D721Med (cell line): ENCODE data around the gene PDSS2.

ENCODE experiments used
- DNase-seq: peaks from one replicate; pipeline ENCODE4 v3.0.0; 2011; ENCODE audit warnings: low spot score; ENCODE audit not compliant: insufficient read length
- FAIRE-seq: peaks from 2 replicates; lab custom pipeline; 2011; peaks lifted over from hg19 to GRCh38; lab: Jason Lieb, UNC
- TF ChIP-seq, protein P1 (sequence below): IDR thresholded peaks from 2 replicates; pipeline ENCODE4 v1.5.1; 2012; ENCODE audit warnings: mild to moderate bottlenecking, control low read depth; ENCODE audit not compliant: insufficient read depth; ENCODE audit errors: missing control alignments

PDSS2 gene

DNA sequence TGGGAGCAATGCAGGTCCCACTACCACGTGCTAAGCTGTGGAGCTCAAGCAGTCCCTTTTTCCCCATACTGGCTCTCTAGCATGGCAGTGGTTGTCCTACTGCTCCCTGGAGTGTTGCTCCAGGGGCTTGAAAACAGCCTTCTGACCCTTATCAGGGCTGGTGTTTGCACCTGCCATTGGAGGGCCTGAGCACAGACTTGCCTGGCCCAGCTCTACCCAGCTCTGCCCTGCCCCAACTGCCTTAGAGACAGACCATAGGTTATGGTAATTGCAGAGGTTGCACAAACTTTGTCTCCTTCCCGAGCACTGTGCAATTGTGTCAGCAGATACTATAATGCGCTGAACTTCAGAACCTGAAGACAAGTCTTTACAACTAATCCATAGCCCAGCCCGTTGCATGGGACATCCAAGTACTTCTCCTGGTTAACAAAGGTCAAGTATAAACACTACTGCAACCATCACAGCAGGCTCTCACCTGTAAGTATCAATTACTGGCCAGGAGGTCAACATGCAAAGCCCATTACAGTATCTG, 58.7 kb downstream of the PDSS2 start:
- FAIRE-seq (no peak), DNase-seq (no peak)
- TF ChIP-seq, protein P1, sequence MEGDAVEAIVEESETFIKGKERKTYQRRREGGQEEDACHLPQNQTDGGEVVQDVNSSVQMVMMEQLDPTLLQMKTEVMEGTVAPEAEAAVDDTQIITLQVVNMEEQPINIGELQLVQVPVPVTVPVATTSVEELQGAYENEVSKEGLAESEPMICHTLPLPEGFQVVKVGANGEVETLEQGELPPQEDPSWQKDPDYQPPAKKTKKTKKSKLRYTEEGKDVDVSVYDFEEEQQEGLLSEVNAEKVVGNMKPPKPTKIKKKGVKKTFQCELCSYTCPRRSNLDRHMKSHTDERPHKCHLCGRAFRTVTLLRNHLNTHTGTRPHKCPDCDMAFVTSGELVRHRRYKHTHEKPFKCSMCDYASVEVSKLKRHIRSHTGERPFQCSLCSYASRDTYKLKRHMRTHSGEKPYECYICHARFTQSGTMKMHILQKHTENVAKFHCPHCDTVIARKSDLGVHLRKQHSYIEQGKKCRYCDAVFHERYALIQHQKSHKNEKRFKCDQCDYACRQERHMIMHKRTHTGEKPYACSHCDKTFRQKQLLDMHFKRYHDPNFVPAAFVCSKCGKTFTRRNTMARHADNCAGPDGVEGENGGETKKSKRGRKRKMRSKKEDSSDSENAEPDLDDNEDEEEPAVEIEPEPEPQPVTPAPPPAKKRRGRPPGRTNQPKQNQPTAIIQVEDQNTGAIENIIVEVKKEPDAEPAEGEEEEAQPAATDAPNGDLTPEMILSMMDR = no peak

DNA sequence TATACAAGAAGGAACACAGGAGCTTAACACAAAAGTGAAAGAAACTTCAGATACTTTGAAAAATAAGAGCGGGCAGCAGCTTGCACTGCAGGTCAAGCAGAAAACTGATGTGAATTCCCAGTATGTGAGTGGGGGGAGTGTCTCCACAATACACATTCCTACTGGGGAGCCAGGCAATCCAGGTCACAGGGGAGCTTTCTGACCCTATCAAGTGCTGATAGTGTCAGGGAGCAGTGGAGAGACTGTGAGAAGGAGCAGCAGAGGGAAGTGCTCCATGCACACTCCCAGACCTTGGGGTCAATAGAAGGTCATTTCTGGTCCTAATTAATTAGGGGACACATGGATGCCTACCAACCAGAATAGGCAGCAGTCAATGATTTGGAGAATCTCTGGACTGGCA, 59.4 kb downstream of the PDSS2 start:
- TF ChIP-seq, protein P1 = no peak
- DNase-seq = no peak
- no peak for FAIRE-seq

DNA sequence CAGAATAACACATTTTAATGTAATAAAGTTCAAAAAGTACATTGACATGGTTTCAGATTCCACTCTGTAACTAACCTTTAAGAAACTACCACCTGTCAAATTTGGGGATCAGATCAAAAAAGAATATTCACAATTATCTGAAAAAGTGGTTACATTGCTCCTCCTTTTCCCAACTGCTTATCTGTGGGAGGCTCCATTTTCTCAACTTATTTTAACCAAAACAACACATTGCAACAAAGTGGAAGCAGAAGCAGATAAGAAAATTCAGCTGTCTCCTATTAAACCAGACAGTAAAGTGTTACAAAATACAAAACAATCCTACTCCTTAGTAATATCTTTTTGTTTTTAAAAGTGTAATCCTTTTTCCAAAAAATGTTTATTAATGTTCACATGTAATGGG, 61.4 kb downstream of the PDSS2 start:
- DNase-seq (no peak), FAIRE-seq (no peak)
- TF ChIP-seq, protein P1 = no peak

DNA sequence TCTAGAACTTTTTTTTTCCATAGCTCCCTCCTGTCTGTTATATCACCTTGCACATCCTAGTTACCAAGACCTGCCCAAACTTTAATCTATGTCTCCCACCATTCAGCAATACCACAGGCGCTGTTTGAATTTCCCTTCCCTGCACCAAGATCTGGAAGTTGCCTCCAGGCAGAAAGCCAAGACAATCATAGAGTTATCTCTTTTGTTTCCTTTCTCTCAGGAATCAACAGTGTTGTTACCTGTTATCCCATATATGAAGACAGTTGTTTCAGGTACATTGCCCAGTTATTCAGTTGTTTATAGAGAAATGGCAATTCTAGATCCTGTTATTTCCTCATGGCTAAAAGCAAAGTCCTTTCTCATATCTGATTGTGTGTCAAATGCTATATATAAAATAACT, 63.2 kb downstream of the PDSS2 start:
- no peak for DNase-seq
- no peak for FAIRE-seq
- TF ChIP-seq, protein P1 = no peak

DNA sequence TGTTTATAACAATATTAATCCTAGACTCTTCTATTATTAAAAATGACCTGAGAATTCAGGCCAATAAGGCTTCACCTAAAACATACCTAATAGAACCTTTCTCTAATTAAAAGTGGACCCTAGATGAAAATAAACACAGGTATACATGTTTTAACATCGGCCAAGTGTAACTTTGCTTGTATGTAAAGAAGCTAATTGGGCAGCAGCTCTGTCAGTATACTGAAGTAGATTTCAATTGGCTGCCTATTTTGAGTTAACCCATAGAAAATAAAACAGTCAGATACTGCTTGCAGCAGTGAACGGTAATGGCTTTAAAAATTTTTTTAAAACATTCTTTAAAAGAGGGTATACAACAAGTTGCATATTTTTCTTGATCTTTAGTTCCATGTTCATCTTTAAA, 67.3 kb downstream of the PDSS2 start:
- DNase-seq (no peak), FAIRE-seq (no peak)
- TF ChIP-seq, protein P1 = no peak

DNA sequence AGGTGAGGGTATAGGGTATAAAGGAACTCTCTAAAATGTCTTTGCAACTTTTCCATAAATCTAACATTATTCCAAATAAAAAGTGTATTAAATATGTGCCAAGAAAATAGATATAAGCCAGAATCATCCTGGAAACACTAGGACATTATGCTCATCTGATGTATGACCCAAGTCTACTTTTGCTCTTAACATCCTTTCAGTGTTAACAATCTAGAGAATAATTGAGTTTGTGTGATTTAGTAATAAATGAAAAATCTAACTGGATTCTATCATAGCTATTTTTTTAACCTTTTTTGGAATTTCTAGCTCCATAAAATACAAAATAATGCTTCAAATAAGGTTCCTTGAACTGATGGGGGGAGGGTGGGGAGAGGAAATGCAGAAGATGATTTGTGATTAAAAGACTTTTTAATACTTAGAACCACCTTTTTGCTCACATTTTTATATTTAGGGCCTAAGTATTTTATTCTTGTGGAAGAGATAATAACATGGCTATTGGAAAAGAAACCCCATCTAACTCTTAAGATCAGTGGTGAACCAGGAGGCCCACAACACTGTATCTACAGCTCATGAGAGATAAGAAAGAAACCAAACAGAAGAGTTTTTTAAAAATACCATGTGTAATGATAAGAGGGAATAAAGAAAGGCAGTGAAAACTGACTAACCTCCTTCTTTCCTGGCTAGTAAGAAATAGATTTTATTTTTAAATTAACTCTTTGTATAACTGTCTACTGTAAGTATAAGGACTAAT, 68.5 kb downstream of the PDSS2 start:
- no peak for DNase-seq
- FAIRE-seq = no peak
- TF ChIP-seq, protein P1 = no peak

DNA sequence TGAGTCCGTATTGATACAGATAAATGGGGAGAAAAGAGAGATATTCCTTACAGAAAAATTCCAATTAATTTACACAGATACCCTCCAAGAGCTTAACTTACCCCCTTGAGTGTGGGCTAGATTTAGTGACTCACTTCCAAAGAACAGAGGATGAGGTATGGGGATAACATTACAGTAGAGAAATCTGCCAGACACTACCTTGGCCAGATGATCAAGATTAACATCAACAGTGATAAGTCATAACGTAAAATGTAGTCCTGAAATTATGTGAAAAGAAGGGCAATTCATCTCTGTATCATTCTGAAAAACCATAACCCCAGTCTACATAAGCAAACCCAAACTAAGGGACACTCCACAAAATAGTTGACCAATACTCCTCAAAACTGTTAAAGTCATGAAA, 69.3 kb downstream of the PDSS2 start:
- FAIRE-seq (no peak), DNase-seq (no peak)
- TF ChIP-seq, protein P1 = no peak
